Stimulated activated CD8-positive, alpha-beta memory T cell treated with anti-CD3 and anti-CD28 coated beads, Interleukin-4, amount 100 ng/mL, for 4 hours (primary cell): Measurements from ENCODE around the gene METTL23.
"Not testable (repeated sequence)": the region's sequence is repeated elsewhere in the genome, so short reads cannot be mapped to it uniquely, and the experiment has no call there.

Source experiments
- DNase-seq, 2 donors: peaks; one replicate each; pipeline ENCODE4 v3.0.0-alpha.2; 2020; ENCODE audit warnings: low read depth in 2 of 2, low spot score in 1 of 2

METTL23 gene

GRCh38 chr17:76734080-76734840, 7.6 kb downstream of the METTL23 start:
- DNase-seq, result no peak

DNA sequence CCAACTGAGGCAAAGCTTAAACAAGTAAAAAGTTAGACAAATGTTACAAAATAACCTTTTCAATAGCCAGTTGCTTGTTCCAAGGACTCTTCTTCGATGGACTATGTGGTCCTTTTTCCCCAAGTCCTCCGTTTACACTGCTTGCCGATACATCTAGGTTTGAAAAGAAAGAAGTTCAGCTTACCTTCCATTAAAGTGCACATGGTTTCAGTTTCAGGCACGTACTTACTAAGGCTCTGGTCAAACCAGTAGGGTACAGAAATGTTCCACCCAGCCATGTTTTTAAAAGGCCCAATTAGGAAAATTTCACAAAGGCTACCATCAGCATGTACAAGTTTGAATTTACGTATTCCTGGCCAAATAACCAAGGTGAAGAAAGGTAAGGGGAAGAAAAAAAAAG, 8.4 kb downstream of the METTL23 start:
- no peak for DNase-seq

DNA sequence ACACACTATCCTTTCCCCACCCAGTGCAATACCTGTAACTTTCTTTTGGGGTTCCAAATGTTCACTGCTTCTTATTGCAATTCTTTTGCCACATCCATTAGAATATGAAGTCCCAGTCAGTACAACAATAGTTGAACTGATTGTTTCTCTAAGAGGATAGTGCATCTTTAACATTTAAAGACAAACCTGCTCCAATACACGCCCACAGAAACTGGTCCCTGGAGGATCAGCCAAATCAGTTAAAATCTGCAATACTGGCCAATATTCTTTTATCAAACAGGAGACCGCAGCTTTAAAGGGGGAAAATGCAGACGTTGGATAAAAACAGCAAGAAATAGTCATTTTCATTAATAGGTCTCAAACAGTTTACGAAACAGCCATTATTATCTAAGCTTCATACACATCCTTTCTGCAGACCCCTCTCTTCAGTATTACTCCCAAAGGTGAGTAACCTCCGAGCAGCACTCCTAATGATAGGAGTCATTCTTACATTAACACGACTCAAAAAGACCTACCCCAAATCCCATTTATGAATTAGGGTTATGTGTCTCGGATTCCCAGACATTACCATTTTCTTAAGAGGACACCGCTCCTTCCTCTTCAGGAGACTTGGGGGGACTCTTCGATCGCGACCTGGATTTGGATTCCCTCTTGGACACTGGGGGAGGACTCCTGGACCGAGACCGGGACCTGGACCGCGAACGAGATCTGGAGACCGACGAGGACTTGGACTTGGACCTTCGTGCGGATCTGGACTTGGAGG, 9.1 kb downstream of the METTL23 start:
- no peak for DNase-seq

DNA sequence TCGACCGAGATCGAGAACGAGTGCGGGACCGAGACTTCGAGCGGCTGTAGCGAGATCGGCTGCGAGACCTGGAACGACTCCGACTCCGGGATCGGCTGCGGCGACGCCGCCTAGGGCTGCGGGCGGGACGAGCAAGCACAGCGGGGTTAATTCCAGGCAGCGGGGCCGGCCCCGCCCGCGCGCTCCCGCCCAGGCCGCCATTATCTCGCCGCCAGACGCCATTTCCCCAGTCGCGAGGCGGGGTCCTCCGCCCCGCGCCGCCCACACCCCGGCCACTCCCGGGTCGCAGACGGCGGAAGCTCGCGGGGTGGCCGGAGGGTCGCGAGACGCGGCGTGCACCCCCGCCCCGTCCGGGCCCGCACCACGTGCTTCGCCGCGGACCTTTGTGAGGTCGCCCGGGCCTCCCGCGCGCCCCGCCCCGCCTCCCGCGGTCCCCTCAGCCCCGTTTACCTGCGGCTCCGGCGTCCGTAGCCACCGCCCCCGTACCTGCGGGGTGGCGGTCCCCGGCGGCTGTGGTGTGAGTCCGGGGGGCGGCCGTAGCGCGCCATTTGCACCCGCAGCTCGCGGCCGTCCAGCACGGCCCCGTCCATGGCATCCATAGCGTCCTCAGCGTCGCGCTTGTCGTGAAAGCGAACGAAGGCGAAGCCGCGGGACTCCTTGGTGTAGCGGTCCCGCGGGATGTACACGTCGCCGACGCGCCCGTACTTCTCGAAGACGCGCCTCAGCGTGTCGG, 9.9 kb downstream of the METTL23 start:
- peak in 1 of 2 donors; percentile 56 for DNase-seq

- peak; percentile 93 to 97 for DNase-seq
Measured at GRCh38 chr17:76737082-76737675, 10.5 kb downstream of the METTL23 start, which contains the start of gene SRSF2. Gene SRSF2, minus strand, starts transcription at chr17:76737331. Its CDS starts 171 bp downstream, at chr17:76737160.

- peak; percentile 64 to 84 for DNase-seq
Measured at GRCh38 chr17:76737676-76738467, 11.2 kb downstream of the METTL23 start, which contains the start of gene MFSD11. Gene MFSD11, plus strand, starts transcription at chr17:76738119. Its CDS starts 234 bp downstream, at chr17:76738353.

DNA sequence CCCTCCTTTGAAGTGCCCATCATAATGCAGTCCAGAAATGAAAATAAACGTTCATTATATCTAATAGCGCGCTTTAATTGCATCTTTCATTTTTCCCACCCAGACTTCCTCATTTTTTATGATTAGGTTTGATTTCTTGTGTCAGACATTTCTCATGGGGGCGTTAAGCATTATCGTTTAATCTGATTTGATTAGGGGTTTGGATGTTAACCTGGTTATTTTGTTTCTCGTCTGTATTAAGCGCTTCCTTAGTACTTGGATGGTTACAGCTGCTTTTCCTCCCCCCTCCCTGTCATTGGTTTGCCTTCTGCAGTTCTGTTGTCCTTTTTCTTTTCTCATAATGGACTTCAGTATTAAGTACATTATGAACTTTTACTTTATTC, 11.8 kb downstream of the METTL23 start:
- DNase-seq, result no peak

DNA sequence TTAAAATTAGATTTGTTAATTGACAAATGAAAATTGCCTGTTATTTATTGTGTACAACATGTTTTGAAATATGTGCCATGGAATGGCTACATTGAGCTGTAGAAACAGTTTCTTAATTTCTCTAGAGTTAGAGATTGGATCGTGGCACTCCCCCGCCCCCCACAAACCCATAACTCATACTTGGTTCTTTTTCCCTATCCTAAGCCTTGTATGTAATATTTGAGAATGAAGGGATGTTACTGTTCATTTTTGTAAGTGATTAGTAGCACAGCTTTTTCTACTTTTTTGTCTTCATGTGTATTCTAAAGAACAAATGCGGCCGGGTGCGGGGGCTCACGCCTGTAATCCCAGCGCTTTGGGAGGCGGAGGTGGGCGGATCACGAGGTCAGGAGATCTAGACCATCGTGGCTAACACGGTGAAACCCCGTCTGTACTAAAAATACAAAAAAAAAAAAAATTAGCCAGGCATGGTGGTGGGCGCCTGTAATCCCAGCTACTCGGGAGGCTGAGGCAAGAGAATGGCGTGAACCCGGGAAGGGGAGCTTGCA, 13.0 kb downstream of the METTL23 start:
- DNase-seq, result not testable (repeated sequence)

- no peak for DNase-seq
Measured at GRCh38 chr17:76740329-76741118, 13.9 kb downstream of the METTL23 start.

DNA sequence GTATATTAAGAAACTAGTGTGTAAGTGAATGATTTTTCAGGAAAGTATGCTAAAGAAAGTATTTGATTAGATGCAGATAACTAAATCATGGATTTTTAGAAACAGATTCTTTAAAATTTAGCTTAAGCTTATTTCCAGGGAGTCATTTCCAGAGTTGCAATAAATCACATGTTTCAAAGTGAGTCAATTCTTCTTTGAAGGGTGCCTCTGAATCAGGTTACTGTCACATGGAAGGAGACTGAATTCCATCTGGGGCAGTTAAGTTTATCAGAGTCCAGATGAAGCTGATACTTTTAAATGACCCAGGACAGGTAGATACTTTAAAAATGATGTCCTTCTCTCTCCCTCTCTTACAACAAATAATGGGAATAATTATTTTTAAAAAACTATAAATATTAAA, 16.3 kb downstream of the METTL23 start:
- no peak for DNase-seq

DNA sequence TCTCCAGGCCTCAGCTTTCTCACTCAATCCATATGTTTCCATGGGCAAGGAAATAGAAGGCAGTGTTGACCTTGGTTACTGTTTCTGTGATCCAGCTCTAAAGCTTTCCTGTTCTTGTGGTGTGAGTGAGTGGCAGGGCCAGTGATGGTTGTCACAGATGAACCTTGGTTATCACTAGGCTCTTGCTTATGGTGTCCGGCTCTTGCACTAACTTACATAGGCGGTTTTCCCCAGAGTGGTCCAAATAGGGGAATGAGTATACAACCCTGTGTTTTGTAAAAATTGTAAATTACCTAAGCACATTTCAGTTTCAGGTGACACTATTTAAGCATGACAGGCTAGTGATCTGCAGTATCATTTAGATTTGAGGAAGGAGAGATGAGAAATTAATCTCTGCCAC, 18.1 kb downstream of the METTL23 start:
- DNase-seq, result no peak

- DNase-seq, result not testable (repeated sequence)
Measured at GRCh38 chr17:76745785-76746184, 19.1 kb downstream of the METTL23 start.

GRCh38 chr17:76747716-76748363, 21.2 kb downstream of the METTL23 start:
- no peak for DNase-seq

DNA sequence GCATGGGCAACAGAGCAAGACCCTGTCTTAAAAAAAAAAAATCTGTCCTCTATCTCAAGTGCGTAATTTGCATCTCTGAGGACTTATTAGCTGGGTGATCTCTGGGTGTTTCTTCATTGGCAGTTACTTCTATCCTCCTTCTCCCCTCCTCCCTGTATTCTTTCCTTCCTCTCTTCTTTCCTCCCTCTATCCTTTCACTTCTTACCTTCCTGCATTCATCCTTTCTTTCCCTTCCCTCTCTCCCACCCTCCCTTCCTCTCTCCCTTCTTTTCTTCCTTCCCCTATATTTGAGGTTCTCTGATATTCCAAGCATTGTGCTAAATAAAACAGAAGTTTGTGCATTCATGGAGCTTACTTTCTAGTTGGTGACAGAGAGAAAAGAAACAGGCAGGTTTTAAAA, 22.0 kb downstream of the METTL23 start:
- no peak for DNase-seq

DNA sequence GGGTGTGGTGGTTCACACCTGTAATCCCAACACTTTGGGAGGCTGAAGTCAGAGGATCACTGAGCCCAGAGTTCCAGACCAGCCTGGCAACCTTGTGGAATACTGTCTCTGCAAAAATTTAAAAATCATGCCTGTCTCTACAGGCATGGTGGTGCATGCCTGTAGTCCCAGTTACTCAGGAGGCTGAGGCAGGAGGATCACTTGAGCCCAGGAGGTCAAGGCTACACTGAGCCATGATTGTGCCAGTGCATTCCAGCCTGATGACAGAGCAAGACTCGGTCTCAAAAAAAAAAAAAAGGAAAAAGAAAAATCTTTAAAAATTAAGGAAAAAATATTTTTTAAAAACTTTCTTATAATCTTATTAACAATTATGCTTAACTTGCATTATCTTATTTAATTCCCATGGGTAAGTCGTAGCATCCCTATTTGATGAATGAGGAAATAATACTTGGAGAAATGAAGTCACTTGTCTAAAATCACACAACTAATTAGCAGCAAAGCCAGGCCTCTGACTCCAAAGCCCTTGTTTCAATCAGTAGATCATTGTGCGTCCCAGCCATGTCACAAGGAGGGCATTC, 24.9 kb downstream of the METTL23 start:
- DNase-seq, result no peak

GRCh38 chr17:76752006-76752405, 25.4 kb downstream of the METTL23 start:
- DNase-seq, result no peak

- no peak for DNase-seq
Measured at GRCh38 chr17:76753061-76753961, 26.7 kb downstream of the METTL23 start.
